Muscle of arm (tissue), 12 donors: Measurements from ENCODE around the gene PRR19. TPM values are rescaled to one million over a fixed set of nuclear protein-coding genes. Genes with fewer than 3 reads are reported as not detected.
"Not testable (repeated sequence)": the region's sequence is repeated elsewhere in the genome, so short reads cannot be mapped to it uniquely, and the experiment has no call there.

ENCODE experiments used
- DNase-seq: peaks from one replicate; pipeline ENCODE4 v3.0.0-alpha.2; 2013
- polyA plus RNA-seq, 12 donors: library from polyadenylated mRNA; unstranded; fragments of 120-200 nt; gene quantifications; one replicate each; pipeline ENCODE4 v1.2.1, GENCODE V29; 2013; ENCODE audit not compliant: insufficient read length in 12 of 12

Gene PRR19
- polyA plus RNA-seq, 12 donors = 0.34 to 1.8 (median 0.62) TPM; not detected in 2

DNA sequence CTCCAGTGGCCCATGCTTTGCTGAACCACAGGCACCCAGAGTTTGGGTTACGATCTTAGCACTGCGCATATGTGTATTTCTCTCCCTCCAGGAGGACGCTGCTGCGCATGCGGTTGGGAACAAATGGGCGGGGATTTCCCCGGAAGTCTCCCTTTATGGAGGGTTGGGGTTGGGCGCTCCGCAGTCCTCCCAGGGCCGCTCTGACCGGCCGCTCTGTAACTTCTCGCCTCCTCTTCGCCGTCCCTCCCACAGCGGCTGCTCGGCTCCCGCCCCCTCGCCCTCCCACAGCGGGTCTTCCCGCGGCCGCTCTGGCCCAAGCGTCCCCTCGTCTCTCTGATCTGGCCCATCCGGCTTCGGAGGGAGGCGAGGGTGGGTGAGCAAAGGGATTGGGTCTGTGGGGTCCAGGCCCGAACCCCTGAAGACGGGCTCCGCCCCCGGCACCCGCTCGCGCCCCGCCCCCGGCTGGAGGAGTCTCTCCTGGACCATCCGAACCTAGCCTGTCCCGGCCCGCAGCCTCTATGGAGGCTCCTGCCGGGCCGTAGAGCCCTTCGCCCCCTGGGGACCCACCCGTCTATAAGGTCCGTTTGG lies 23.5 kb downstream of the PRR19 start, which contains the start of gene MEGF8:
Gene MEGF8 (plus strand): TSS at position 328 of the 588 bp plus-strand sequence. CDS start 609 bp downstream, outside the sequence.
- DNase-seq = peak; percentile 99

DNA sequence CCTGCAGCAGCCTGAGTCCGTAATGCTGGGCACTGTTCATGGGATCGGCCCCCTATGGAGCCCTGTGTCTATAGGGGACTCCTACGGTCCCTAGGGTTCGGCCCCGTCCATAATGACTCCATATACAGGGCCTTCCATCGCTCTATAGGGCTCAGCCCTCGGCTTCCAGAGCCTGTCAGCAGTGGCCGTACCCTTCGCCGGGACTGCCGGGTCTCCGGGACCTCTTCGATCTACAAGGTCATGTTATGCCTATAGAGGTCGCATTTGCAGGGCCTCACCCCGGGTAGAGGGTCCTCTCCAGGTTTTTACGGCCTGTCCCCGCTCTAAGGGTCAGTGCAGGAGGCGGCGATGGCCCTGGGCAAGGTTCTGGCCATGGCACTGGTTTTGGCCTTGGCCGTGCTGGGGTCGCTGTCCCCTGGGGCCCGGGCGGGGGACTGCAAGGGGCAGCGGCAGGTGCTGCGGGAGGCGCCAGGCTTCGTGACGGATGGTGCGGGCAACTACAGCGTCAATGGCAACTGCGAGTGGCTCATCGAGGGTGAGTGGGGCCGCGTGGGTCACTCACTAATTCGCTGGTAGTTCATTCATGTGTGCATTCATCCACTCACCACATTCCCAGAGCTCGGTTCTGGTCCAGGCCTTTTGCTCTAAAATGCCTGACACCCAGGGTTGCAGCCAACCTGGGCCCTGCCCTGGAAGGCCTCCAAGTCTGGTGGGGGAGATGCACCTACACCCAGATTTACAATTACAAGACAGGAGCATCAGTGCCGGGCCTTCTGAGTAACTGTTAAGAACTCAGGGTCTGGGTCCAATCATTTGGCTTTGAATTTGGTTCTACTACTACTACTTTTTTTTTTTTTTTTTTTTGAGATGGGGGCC lies 24.2 kb downstream of the PRR19 start:
- DNase-seq = peak; percentile 36

DNA sequence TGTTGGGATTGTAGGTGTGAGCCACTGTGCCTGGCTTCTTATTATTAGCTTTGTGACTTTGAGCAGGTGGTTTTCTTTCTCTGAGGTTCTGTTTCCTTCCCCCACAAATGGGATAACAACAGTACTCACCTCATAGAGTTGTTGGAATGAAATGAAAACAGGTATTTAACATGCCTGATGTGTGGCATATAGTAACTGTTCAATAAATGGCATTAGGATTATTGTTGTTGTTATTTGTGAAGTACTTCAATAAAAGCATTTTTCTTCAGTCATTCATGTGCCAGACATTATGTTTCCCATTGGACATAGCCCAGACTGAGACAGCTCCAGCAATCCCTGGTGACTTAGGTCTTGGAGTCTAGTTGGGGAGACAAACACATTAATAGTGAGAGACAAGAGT lies 25.0 kb downstream of the PRR19 start:
- no peak for DNase-seq

DNA sequence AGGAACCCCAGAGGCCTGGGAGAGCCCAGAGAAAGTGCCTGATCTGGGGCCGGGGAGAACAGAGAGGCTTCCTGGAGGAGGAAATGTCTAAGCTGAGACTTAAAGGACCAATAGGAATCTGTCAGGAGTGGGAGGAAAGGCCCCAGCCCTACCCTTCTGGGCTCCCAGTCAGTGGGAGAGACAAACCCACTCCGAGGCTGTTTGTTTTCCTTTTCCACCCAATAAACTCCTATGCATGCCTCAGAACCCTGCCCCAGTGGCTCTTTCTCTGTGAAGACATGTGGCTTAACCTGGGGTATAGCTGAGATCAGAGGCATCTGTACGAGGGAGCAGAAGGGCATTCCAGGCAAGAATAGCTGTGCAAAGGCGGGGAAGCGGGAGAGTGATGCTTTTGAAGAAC lies 25.4 kb downstream of the PRR19 start:
- no peak for DNase-seq

DNA sequence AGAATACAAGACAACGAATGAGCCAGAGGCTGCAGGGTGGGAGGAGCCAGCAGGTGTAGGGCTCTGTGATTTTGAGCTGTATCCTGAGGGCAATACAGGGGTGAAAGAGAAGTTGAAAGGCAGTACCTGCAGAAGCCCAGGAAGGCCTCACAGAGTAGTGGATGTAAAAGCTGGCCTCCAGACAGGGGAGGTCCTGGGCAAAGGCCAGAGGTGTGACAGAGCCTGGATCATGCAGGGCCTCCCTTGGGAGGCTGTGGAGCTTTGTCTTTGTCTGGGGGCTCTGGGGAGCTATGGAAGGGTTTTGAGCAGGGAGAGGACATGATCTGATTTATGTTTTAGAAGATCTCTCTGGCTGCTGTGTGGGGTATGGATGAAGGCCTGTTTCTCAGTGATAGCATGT lies 26.2 kb downstream of the PRR19 start:
- DNase-seq = no peak

DNA sequence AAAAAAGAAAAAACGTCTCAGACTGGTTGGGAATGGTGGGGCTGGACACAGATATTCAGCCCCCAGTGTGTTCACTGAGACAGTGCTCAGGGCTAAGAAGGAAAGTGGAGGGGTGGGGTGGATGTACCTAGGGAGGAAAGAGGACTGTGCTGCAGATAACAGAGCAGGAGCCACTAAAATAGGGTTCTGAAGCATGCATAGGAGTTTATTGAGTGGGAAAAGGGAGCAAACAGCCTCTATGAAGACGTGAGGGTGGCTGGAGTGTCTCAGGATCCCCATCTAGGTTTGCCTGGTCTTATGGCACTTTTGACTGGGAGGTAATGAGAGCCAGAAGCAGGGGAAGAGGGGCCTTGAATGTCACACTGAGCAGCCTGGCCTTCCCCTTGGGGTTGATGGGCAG lies 26.9 kb downstream of the PRR19 start:
- no peak for DNase-seq

DNA sequence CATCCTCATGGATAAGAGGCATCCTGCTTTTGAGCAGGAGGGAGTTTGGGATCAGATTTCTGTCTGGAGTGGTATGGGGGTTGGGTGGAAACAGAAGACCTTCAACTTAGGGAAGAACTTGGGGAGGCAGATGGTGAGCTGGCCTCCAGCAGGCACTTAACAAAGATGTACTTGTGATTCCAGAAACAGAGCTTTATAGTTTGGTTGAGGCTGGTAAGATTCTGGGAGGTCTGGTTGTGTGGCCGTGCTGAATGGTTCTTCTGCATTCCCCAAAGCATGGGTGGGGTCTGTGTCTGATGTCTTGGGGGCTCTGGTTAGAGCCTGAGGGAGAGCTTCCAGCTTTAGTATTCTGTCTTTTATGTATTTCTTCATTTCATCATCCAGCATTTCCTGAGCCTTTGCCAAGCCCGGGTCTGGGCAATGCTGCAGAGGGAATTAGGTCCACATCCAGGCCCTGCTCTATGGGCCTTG lies 28.3 kb downstream of the PRR19 start:
- no peak for DNase-seq

DNA sequence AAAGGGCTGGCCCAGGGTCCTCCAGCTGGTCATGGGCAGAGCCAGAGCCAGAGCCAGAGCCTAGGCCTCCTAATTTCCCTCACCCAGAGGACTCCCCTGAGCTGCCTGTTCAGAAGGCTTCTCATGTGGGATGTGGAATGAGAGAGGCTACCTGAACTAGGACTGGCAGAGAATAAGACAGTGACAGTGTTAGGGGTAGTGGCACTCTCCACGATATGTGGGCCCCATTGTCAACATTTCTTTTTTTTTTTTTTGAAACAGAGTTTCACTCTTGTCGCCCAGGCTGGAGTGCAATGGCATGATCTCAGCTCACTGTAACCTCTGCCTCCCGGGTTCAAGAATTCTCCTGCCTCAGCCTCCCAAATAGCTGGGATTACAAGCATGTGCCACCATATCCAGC lies 29.4 kb downstream of the PRR19 start:
- not testable (repeated sequence) for DNase-seq

DNA sequence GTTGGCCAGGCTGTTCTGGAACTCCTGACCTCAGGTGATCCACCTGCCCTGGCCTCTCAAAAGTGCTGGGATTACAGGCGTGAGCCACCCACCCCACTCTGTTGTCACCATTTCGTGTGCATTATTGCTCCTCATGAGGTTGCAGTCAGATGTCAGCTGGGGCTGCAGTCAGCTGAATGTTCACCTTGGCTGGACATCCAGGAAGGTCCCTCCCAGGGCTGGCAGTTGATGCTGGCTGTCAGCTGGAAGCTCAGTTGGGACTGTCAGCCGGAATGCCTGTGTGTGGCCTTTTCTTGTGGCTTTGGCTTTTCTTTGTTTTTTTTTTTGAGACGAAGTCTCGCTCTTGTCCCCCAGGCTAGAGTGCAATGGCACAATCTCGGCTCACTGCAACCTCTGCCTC lies 30.1 kb downstream of the PRR19 start:
- no peak for DNase-seq

DNA sequence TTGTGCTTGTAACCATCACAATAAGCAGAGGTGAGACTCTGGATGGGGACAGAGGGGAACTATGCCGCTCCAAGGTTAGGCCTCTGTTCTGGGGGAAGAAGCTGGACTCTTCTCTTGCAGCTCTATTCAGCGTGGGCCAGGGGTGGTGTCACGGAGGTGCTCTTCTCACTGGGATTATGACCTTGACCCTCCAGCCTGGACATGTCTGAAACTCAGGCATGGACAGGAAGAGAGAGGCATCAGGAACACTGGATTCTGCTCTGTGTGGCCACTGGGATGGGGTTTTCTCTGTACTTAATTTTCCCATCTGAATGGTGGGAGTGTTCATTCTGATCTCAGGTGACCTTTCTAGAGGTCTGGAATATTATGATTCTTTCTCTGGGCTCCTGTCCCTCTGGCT lies 31.1 kb downstream of the PRR19 start:
- DNase-seq = no peak

DNA sequence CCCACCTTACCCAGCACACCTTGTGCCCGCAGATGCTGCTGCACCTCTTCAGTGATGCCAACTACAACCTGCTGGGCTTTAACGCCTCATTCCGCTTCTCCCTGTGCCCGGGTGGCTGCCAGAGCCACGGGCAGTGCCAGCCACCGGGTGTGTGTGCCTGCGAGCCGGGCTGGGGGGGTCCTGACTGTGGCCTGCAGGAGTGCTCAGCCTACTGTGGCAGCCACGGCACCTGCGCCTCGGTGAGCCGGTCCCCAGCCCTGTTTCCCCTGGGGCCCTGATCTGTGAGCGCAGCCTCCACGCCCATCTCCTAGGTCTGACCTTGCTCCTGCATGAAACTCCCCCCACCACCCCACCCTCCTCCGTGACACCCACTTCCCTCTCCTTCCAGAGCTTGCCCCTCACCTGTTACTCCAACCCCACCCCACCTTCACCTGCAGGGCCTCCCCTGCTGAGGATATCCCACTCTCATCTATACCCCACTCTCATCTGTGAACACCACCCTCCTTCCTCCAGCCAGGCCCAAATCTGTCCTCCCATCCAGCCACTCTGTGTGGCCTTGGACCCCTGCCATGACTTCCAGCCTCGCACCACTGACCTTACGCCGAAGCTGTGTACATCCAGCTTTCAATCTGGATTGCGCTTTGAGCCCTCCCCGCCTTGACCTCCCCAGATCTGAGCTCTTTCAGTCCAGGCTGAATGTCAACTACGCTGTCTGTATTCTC lies 32.2 kb downstream of the PRR19 start:
- no peak for DNase-seq

DNA sequence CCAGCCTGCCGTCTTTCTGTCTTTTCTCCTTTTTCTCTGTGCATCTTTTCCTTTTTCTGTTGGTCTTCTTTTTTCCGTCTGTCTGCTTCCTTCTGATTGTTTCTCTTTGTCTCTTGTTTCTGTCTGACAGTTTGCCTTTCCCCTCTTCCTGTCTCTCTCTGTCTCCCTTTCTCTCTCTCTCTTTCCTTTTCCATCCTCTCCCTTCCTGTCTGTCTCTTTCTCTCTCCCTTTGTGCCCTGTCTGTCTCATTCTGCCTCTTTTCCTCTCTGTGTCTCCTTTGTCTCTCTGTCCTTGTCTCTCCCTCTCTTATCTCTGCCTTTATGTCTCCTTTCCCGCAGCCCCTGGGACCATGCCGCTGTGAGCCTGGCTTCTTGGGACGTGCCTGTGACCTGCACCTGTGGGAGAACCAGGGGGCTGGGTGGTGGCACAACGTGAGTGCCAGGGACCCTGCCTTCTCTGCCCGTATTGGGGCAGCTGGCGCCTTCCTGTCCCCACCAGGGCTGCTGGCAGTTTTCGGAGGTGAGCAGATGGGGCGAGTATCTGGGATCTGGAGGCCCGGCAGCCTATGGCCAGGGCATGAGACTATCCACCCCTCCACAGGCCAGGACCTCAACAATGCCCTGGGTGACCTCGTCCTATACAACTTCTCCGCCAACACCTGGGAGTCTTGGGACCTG lies 32.9 kb downstream of the PRR19 start:
- no peak for DNase-seq

DNA sequence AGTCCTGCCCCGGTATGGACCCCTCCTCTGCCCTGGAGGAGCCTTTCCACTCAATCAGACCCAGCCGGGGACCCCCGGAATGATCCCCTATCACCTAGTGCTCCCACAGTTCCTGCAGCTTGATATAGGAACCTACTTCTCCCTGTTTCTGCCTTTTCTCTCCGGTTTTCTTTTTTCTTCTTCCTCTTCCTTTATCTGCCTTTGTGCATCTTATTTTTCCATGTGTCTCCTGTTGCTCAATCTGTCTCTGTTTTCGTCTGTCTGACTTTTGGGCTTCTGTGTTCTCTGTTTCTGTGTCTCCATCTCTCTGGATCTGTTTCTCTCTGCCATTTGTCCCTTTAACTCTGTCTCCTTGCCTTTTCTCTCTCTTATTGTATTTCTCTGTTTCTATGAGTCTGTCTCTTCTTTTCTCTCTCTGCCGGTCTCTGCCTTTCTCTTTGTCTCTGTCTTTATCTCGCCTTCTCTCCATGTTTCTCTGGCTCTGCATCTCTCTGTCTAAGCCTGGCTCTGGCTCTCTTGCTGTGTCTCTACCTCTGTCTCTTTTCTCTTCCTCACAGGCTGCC lies 33.5 kb downstream of the PRR19 start:
- DNase-seq = no peak

DNA sequence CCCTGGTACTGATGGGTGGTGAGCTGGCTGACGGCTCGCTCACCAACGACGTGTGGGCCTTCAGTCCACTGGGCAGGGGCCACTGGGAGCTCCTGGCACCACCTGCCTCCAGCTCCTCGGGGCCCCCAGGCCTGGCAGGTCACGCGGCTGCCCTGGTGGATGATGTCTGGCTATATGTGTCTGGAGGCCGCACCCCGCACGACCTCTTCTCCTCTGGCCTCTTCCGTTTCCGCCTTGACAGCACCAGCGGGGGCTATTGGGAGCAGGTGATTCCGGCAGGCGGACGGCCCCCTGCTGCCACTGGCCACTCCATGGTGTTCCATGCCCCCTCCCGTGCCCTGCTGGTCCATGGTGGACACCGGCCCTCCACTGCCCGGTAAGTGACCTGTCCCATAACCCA lies 34.0 kb downstream of the PRR19 start:
- no peak for DNase-seq

DNA sequence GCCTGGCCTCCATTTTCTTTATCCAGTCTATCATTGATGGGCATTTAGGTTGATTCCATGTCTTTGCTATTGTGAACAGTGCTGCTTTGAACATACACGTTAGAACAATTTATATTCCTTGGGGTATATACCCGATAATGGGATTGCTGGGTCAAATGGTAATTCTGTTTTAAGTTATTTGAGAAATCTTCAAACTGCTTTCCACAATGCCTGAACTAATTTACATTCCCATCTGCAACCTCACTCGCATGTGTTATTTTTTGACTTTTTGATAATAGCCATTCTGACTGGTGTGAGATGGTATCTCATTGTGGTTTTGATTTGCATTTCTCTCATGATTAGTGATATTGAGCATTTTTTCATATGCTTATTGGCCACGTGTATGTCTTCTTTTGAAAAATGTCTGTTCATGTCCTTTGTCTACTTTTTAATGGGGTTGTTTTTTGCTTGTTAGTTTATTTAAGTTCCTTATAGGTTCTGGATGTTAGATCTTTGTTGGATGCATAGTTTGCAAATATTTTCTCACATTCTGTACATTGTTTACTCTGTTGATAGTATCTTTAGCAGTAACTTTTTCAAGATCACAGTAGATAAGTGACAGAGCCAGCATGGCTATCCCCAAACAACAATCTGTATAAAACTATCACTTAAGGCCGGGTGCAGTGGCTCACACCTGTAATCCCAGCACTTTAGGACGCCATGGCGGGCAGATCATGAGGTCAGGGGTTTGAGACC lies 37.4 kb downstream of the PRR19 start:
- not testable (repeated sequence) for DNase-seq

DNA sequence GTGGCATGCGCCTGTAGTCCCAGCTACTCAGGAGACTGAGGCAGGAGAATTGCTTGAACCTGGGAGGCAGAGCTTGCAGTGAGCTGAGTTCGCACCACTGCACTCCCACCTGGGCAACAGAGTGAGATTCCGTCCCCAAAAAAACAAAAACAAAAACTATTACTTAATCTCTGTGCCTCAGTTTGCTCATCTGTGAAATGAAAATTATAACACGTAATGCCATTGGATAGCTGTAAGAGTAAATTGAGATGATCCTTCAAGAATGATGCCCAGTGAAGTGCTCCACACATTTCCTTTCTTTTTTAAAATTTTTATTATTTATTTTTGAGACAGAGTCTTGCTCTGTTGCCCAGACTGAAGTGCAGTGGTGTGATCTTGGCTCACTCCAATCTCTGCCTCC lies 38.0 kb downstream of the PRR19 start:
- DNase-seq = not testable (repeated sequence)

DNA sequence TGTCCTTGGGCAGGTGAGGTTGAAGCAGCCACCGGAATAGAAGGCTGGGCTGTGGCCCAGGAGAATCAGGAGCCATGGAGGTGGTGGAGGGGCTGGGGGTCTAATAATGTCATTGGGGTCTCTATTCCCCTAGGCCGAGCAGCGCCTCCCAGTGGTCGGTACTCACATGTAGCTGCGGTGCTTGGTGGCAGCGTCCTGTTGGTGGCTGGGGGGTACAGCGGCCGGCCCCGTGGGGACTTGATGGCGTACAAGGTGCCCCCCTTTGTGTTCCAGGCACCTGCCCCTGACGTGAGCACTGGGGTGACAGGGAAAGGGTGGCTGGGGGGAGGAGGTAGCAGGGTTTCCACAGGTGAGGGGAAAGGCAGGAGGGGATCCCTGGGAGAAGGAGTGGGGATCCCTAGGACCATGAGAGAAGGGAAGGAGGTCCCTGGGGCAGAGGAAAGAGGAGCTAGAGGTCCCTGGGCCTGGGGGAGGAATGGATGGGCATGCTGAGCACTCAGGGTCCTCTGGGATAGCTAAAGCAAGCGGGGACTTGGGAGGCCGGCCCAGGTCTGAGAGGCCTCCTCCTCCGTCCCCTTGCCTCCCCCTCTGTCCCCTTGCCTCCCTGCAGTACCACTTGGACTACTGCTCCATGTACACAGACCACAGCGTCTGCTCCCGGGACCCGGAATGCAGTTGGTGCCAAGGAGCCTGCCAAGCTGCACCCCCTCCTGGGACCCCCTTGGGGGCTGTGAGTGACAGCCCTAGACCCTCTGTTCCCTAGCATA lies 41.6 kb downstream of the PRR19 start:
- DNase-seq = no peak

DNA sequence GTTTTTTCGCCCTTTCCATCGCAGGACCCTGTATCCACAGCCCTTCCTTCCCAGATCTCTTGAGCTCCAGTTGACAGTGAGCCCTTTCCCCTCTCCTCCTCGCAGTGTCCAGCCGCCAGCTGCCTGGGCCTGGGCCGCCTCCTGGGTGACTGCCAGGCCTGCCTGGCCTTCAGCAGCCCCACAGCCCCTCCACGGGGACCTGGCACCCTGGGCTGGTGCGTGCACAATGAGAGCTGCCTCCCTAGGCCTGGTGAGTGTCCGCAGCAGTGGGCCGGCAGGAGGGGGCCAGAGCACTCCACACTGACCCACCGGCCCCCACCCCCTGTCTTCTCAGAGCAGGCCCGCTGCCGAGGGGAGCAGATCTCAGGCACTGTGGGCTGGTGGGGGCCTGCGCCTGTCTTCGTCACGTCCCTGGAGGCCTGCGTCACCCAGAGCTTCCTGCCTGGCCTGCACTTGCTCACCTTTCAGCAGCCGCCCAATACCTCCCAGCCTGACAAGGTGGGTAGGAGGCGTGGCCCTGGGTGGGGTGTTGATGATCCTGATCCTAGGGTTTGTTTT lies 42.5 kb downstream of the PRR19 start:
- no peak for DNase-seq

DNA sequence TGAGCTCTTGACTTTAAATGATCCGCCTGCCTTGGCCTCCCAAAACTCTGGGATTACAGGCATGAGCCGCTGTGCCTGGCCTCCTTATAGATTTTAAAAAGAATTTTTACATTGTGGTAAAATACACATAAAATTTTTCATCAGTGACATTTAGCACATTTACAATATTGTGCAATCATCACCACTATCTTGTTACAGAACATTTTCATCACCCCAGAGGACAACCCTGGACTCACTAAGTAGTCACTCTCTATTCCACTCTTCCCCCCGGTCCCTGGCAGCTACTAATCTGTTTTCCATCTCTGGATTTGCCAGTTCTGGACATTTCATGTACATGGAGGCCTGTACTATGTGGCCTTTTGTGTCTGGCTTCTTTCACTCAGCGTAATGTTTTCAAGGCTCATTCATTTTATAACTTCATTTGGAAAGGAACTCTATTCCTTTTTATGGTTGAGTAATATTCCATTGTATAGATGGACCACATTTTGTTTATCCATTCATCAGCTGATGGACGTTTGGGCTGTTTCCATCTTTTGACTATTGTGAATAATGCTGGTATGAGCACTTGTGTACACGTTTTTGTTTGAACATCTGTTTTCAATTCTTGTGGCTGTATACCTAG lies 43.4 kb downstream of the PRR19 start:
- no peak for DNase-seq
